Measurements from ENCODE around the gene PPA2.

PPA2 gene

GRCh38 chr4:105389167-105389566 lies 84.7 kb downstream of the PPA2 start:
- no peak overlapping the region for H3K27ac ChIP-seq (ENCODE audit: low read depth, low read length)
- H3K9me3 ChIP-seq (ENCODE audit: control insufficient read depth, insufficient read depth, low read length) = no peaks in the 10 kb centered on the region
- 0 out of 2 replicates have a peak, but pooled peaks cover 4% of the 10 kb centered on the region for H3K36me3 ChIP-seq (ENCODE audit: control insufficient read depth, insufficient read depth, low read length)
- H3K4me3 ChIP-seq (ENCODE audit: low read depth, low read length) = no peak overlapping the region
- no peak overlapping the region for H3K9ac ChIP-seq (ENCODE audit: low read depth, low read length)
- no peaks in the 10 kb centered on the region for H3K4me1 ChIP-seq (ENCODE audit: control insufficient read depth, insufficient read depth, low read length)
- H3K27me3 ChIP-seq (ENCODE audit: control insufficient read depth, insufficient read depth, low read length) = no peaks in the 10 kb centered on the region

GRCh38 chr4:105387466-105387865 lies 86.4 kb downstream of the PPA2 start:
- no peak overlapping the region for H3K4me3 ChIP-seq (ENCODE audit: low read depth, low read length)
- no peaks in the 10 kb centered on the region for H3K27me3 ChIP-seq (ENCODE audit: control insufficient read depth, insufficient read depth, low read length)
- H3K27ac ChIP-seq (ENCODE audit: low read depth, low read length) = no peak overlapping the region
- H3K4me1 ChIP-seq (ENCODE audit: control insufficient read depth, insufficient read depth, low read length) = no peaks in the 10 kb centered on the region
- peaks cover 7% of the 10 kb centered on the region; the same call in 1 of the 2 replicates for H3K36me3 ChIP-seq (ENCODE audit: control insufficient read depth, insufficient read depth, low read length)
- no peaks in the 10 kb centered on the region for H3K9me3 ChIP-seq (ENCODE audit: control insufficient read depth, insufficient read depth, low read length)
- no peak overlapping the region for H3K9ac ChIP-seq (ENCODE audit: low read depth, low read length)

- Histone ChIP-seq H3K27me3 (ENCODE audit: control insufficient read depth, insufficient read depth, low read length) (no peaks in the 10 kb centered on the region), H3K9ac (ENCODE audit: low read depth, low read length) (no peak overlapping the region), H3K36me3 (ENCODE audit: control insufficient read depth, insufficient read depth, low read length) (peaks cover 7% of the 10 kb centered on the region; the same call in 1 of the 2 replicates), H3K4me1 (ENCODE audit: control insufficient read depth, insufficient read depth, low read length) (no peaks in the 10 kb centered on the region), H3K9me3 (ENCODE audit: control insufficient read depth, insufficient read depth, low read length) (no peaks in the 10 kb centered on the region), H3K27ac (ENCODE audit: low read depth, low read length) (no peak overlapping the region), H3K4me3 (ENCODE audit: low read depth, low read length) (no peak overlapping the region)
Measured at GRCh38 chr4:105386012-105386411, 87.8 kb downstream of the PPA2 start.

GRCh38 chr4:105374071-105374470 lies 99.8 kb downstream of the PPA2 start:
- Histone ChIP-seq H3K9ac (ENCODE audit: low read depth, low read length) (no peak overlapping the region), H3K9me3 (ENCODE audit: control insufficient read depth, insufficient read depth, low read length) (no peaks in the 10 kb centered on the region), H3K4me1 (ENCODE audit: control insufficient read depth, insufficient read depth, low read length) (no peaks in the 10 kb centered on the region), H3K4me3 (ENCODE audit: low read depth, low read length) (no peak overlapping the region), H3K36me3 (ENCODE audit: control insufficient read depth, insufficient read depth, low read length) (no peaks in the 10 kb centered on the region), H3K27me3 (ENCODE audit: control insufficient read depth, insufficient read depth, low read length) (no peaks in the 10 kb centered on the region), H3K27ac (ENCODE audit: low read depth, low read length) (no peak overlapping the region)

GRCh38 chr4:105373324-105373723 lies 100.5 kb downstream of the PPA2 start:
- Histone ChIP-seq H3K4me3 (ENCODE audit: low read depth, low read length) (no peak overlapping the region), H3K4me1 (ENCODE audit: control insufficient read depth, insufficient read depth, low read length) (no peaks in the 10 kb centered on the region), H3K36me3 (ENCODE audit: control insufficient read depth, insufficient read depth, low read length) (no peaks in the 10 kb centered on the region), H3K9me3 (ENCODE audit: control insufficient read depth, insufficient read depth, low read length) (no peaks in the 10 kb centered on the region), H3K9ac (ENCODE audit: low read depth, low read length) (no peak overlapping the region), H3K27ac (ENCODE audit: low read depth, low read length) (no peak overlapping the region), H3K27me3 (ENCODE audit: control insufficient read depth, insufficient read depth, low read length) (no peaks in the 10 kb centered on the region)

- H3K27ac ChIP-seq (ENCODE audit: low read depth, low read length) = no peak overlapping the region
- H3K27me3 ChIP-seq (ENCODE audit: control insufficient read depth, insufficient read depth, low read length) = no peaks in the 10 kb centered on the region
- H3K9ac ChIP-seq (ENCODE audit: low read depth, low read length) = no peak overlapping the region
Measured at GRCh38 chr4:105369988-105370387, 103.9 kb downstream of the PPA2 start.

GRCh38 chr4:105361053-105361452 lies 112.8 kb downstream of the PPA2 start:
- H3K4me1 ChIP-seq (ENCODE audit: control insufficient read depth, insufficient read depth, low read length) = no peaks in the 10 kb centered on the region

More at GRCh38 chr4:105369988-105370387, 103.9 kb downstream of the PPA2 start:
- no peaks in the 10 kb centered on the region for H3K4me1 ChIP-seq (ENCODE audit: control insufficient read depth, insufficient read depth, low read length)
- no peaks in the 10 kb centered on the region; the same call in 1 of the 2 replicates for H3K36me3 ChIP-seq (ENCODE audit: control insufficient read depth, insufficient read depth, low read length)
- H3K4me3 ChIP-seq (ENCODE audit: low read depth, low read length) = no peak overlapping the region
- H3K9me3 ChIP-seq (ENCODE audit: control insufficient read depth, insufficient read depth, low read length) = peaks cover 4% of the 10 kb centered on the region; the same call in 1 of the 2 replicates

GRCh38 chr4:105357258-105357980 lies 116.4 kb downstream of the PPA2 start:
- Histone ChIP-seq H3K27ac (ENCODE audit: low read depth, low read length) (no peak overlapping the region), H3K4me3 (ENCODE audit: low read depth, low read length) (no peak overlapping the region), H3K27me3 (ENCODE audit: control insufficient read depth, insufficient read depth, low read length) (no peaks in the 10 kb centered on the region), H3K4me1 (ENCODE audit: control insufficient read depth, insufficient read depth, low read length) (no peaks in the 10 kb centered on the region), H3K9ac (ENCODE audit: low read depth, low read length) (no peak overlapping the region), H3K9me3 (ENCODE audit: control insufficient read depth, insufficient read depth, low read length) (no peaks in the 10 kb centered on the region), H3K36me3 (ENCODE audit: control insufficient read depth, insufficient read depth, low read length) (no peaks in the 10 kb centered on the region)

More at GRCh38 chr4:105361053-105361452, 112.8 kb downstream of the PPA2 start:
- Histone ChIP-seq H3K9ac (ENCODE audit: low read depth, low read length) (no peak overlapping the region), H3K9me3 (ENCODE audit: control insufficient read depth, insufficient read depth, low read length) (peaks cover 3% of the 10 kb centered on the region; the same call in 1 of the 2 replicates), H3K27me3 (ENCODE audit: control insufficient read depth, insufficient read depth, low read length) (no peaks in the 10 kb centered on the region), H3K4me3 (ENCODE audit: low read depth, low read length) (no peak overlapping the region), H3K36me3 (ENCODE audit: control insufficient read depth, insufficient read depth, low read length) (no peaks in the 10 kb centered on the region), H3K27ac (ENCODE audit: low read depth, low read length) (no peak overlapping the region)

GRCh38 chr4:105356194-105356593 lies 117.7 kb downstream of the PPA2 start:
- Histone ChIP-seq H3K4me1 (ENCODE audit: control insufficient read depth, insufficient read depth, low read length) (no peaks in the 10 kb centered on the region), H3K27ac (ENCODE audit: low read depth, low read length) (no peak overlapping the region), H3K4me3 (ENCODE audit: low read depth, low read length) (no peak overlapping the region), H3K9ac (ENCODE audit: low read depth, low read length) (no peak overlapping the region), H3K9me3 (ENCODE audit: control insufficient read depth, insufficient read depth, low read length) (no peaks in the 10 kb centered on the region), H3K27me3 (ENCODE audit: control insufficient read depth, insufficient read depth, low read length) (no peaks in the 10 kb centered on the region), H3K36me3 (ENCODE audit: control insufficient read depth, insufficient read depth, low read length) (no peaks in the 10 kb centered on the region)

GRCh38 chr4:105352826-105353225 lies 121.0 kb downstream of the PPA2 start:
- Histone ChIP-seq H3K27ac (ENCODE audit: low read depth, low read length) (no peak overlapping the region), H3K27me3 (ENCODE audit: control insufficient read depth, insufficient read depth, low read length) (no peaks in the 10 kb centered on the region), H3K9me3 (ENCODE audit: control insufficient read depth, insufficient read depth, low read length) (no peaks in the 10 kb centered on the region), H3K4me3 (ENCODE audit: low read depth, low read length) (no peak overlapping the region), H3K36me3 (ENCODE audit: control insufficient read depth, insufficient read depth, low read length) (no peaks in the 10 kb centered on the region), H3K4me1 (ENCODE audit: control insufficient read depth, insufficient read depth, low read length) (no peaks in the 10 kb centered on the region), H3K9ac (ENCODE audit: low read depth, low read length) (no peak overlapping the region)

- Histone ChIP-seq H3K4me3 (ENCODE audit: low read depth, low read length) (no peak overlapping the region), H3K9me3 (ENCODE audit: control insufficient read depth, insufficient read depth, low read length) (no peaks in the 10 kb centered on the region), H3K4me1 (ENCODE audit: control insufficient read depth, insufficient read depth, low read length) (no peaks in the 10 kb centered on the region), H3K27ac (ENCODE audit: low read depth, low read length) (no peak overlapping the region), H3K36me3 (ENCODE audit: control insufficient read depth, insufficient read depth, low read length) (no peaks in the 10 kb centered on the region), H3K9ac (ENCODE audit: low read depth, low read length) (no peak overlapping the region), H3K27me3 (ENCODE audit: control insufficient read depth, insufficient read depth, low read length) (no peaks in the 10 kb centered on the region)
Measured at GRCh38 chr4:105351861-105352260, 122.0 kb downstream of the PPA2 start.
